ENCODE measurements around the gene SH3TC1. TPM values are rescaled to one million over a fixed set of nuclear protein-coding genes. Genes with fewer than 3 reads are reported as not detected.
A peak's percentile ranks its signal among the peaks of the same experiment; 100 is the strongest.

Gene SH3TC1
- total and polyA plus RNA-seq, 2 of the 8 experiments (the other 6 are each of a cell fraction or from before 2014, with no cell fraction given) = 0.15 TPM; not detected in 1

- FAIRE-seq = no peak
- CTCF ChIA-PET (ENCODE audit: partially characterized antibody) = interaction anchor here (1.2 to 4.4 kb wide), 8 partner anchors 17 to 167 kb away, joined by 3 to 33 read pairs (median 12); no protein-coding TSS in a partner anchor
- H2BK20ac ChIP-seq (ENCODE audit: low read length) = no peak overlapping the region
- no peak for TF ChIP-seq TBP (IDR thresholded peaks at IDR 0.05; ENCODE audit: low read depth, low read length)
- no peak for TF ChIP-seq SRF (IDR thresholded peaks at IDR 0.05; ENCODE audit: low read depth, low read length)
- TF ChIP-seq HDAC2 (IDR thresholded peaks at IDR 0.05; ENCODE audit: borderline replicate concordance in 1 of 2, low read depth in 2 of 2, low read length in 2 of 2) = no peak
- no peak for TF ChIP-seq ZNF274 (IDR thresholded peaks at IDR 0.05; ENCODE audit: borderline replicate concordance, extremely low read depth, low read length)
- TF ChIP-seq BCL11A (IDR thresholded peaks at IDR 0.05; ENCODE audit: low read depth in 2 of 2, low read length in 2 of 2) = no peak
- no peak for TF ChIP-seq MAFK (IDR thresholded peaks at IDR 0.05; ENCODE audit: low read depth, low read length)
- no peak for TF ChIP-seq POU5F1 (IDR thresholded peaks at IDR 0.05; ENCODE audit: low read depth, low read length)
- TF ChIP-seq RFX5 (IDR thresholded peaks at IDR 0.05; ENCODE audit: borderline replicate concordance, low read depth, low read length) = no peak
- TF ChIP-seq SP4 (IDR thresholded peaks at IDR 0.05; ENCODE audit: low read length) = no peak
- TF ChIP-seq GTF2F1 (IDR thresholded peaks at IDR 0.05; ENCODE audit: borderline replicate concordance, low read depth, low read length) = no peak
- TF ChIP-seq YY1 (IDR thresholded peaks at IDR 0.05; ENCODE audit: low read depth, low read length) = no peak
- TF ChIP-seq SAP30 (IDR thresholded peaks at IDR 0.05; ENCODE audit: insufficient read depth, insufficient replicate concordance, low read length) = no peak
- TF ChIP-seq BRCA1 (IDR thresholded peaks at IDR 0.05; ENCODE audit: low read depth, low read length) = no peak
Observed at GRCh38 chr4:8244001-8244757, 45.1 kb downstream of the SH3TC1 start.

More at GRCh38 chr4:8244001-8244757, 45.1 kb downstream of the SH3TC1 start:
- H3K79me1 ChIP-seq (ENCODE audit: low read depth, low read length) = peaks cover 1% of the 10 kb centered on the region; the same call in 1 of the 2 replicates
- DNase-seq (ENCODE audit: low read depth in 1 of 2, low spot score in 2 of 2) = no peak
- H3K14ac ChIP-seq (ENCODE audit: insufficient read length) = no peak overlapping the region
- no peak overlapping the region for H3K56ac ChIP-seq (replicated peaks; ENCODE audit: insufficient read length, low read depth, low read length)
- no peak overlapping the region for H3K4me2 ChIP-seq (ENCODE audit: insufficient read depth in 1 of 2, low read depth in 2 of 2, low read length in 2 of 2)
- POLR2A ChIA-PET (ENCODE audit: partially characterized antibody) = no interaction called here
- H4K8ac ChIP-seq (ENCODE audit: extremely low read depth, insufficient read depth, low read length) = peak overlapping the region; percentile 18; the same call in 1 of the 2 replicates
- H4K20me1 ChIP-seq (replicated peaks in 1 of 2; ENCODE audit: control insufficient read depth in 1 of 2, insufficient read depth in 2 of 2, low read length in 2 of 2) = peaks cover 0 to 2% of the 10 kb centered on the region in 2 experiments
- H2AFZ ChIP-seq (ENCODE audit: low read length) = no peak overlapping the region
- H3K23me2 ChIP-seq (ENCODE audit: low read depth, low read length) = no peaks in the 10 kb centered on the region
- no peak overlapping the region for H2BK120ac ChIP-seq (replicated peaks; ENCODE audit: low read depth, low read length)
- H3K4me1 ChIP-seq (replicated peaks in 1 of 4; ENCODE audit: control insufficient read depth in 3 of 4, insufficient read depth in 4 of 4, low read length in 3 of 4) = peaks cover 0 to 6% (median 0%) of the 10 kb centered on the region in 4 experiments; a peak in 3 of 7 replicates
- no peak overlapping the region for H2BK15ac ChIP-seq (ENCODE audit: low read length)
- 96% methylated on average over 18 of the region's 18 CpGs; no CpG with 5 or more reads in 1 of the 2 experiments for WGBS, 2 experiments (ENCODE audit: extremely low coverage in 1 of 2, insufficient coverage in 1 of 2, insufficient read length in 1 of 2, insufficient replicate concordance in 2 of 2, low coverage in 1 of 2, low lambda C conversion rate in 2 of 2, missing lambda C conversion rate in 1 of 2)
- H4K5ac ChIP-seq (ENCODE audit: insufficient read length, low read depth, low read length) = no peak overlapping the region
- no peak overlapping the region for H2BK12ac ChIP-seq (ENCODE audit: low read depth, low read length)
- H4K91ac ChIP-seq (replicated peaks; ENCODE audit: insufficient read length, low read length) = no peak overlapping the region
- H3K27ac ChIP-seq (ENCODE audit: low read depth, low read length) = no peak overlapping the region
- no peaks in the 10 kb centered on the region; a peak in 1 of 8 replicates for H3K36me3 ChIP-seq (ENCODE audit: control insufficient read depth in 2 of 4, insufficient read depth in 4 of 4, low read length in 3 of 4)
- no peak overlapping the region for H3K4me3 ChIP-seq (ENCODE audit: extremely low read depth in 1 of 4, insufficient read depth in 2 of 4, low read depth in 3 of 4, low read length in 4 of 4)
- no peak overlapping the region for H2AK5ac ChIP-seq (ENCODE audit: low read depth, low read length)
- H3K23ac ChIP-seq (ENCODE audit: insufficient read length) = no peak overlapping the region
- H3K4ac ChIP-seq (replicated peaks; ENCODE audit: insufficient read length, low read depth, low read length) = no peak overlapping the region
- no peak overlapping the region for H2BK5ac ChIP-seq (ENCODE audit: low read depth, low read length)
- H3K18ac ChIP-seq (ENCODE audit: extremely low read depth, low read length) = no peak overlapping the region
- H3K9ac ChIP-seq (replicated peaks in 1 of 4; ENCODE audit: extremely low read depth in 1 of 4, low read depth in 3 of 4, low read length in 3 of 4) = no peak overlapping the region
- H3K27me3 ChIP-seq (replicated peaks in 1 of 4; ENCODE audit: control insufficient read depth in 3 of 4, extremely low read depth in 1 of 4, insufficient read depth in 3 of 4, low read length in 3 of 4) = no peaks in the 10 kb centered on the region
- no peaks in the 10 kb centered on the region for H3K9me3 ChIP-seq (ENCODE audit: insufficient read depth in 2 of 2, low read depth in 1 of 2, low read length in 1 of 2)
- H3K79me2 ChIP-seq (ENCODE audit: control insufficient read depth in 1 of 2, insufficient read depth in 2 of 2, low read length in 2 of 2) = no peaks in the 10 kb centered on the region
